HS-27A (cell line): ENCODE measurements around the gene PDE1C.

Source experiments
- DNase-seq: peaks from one replicate; pipeline ENCODE4 v3.0.0-alpha.2; 2012; ENCODE audit warnings: low read depth, missing footprints

PDE1C gene

DNA sequence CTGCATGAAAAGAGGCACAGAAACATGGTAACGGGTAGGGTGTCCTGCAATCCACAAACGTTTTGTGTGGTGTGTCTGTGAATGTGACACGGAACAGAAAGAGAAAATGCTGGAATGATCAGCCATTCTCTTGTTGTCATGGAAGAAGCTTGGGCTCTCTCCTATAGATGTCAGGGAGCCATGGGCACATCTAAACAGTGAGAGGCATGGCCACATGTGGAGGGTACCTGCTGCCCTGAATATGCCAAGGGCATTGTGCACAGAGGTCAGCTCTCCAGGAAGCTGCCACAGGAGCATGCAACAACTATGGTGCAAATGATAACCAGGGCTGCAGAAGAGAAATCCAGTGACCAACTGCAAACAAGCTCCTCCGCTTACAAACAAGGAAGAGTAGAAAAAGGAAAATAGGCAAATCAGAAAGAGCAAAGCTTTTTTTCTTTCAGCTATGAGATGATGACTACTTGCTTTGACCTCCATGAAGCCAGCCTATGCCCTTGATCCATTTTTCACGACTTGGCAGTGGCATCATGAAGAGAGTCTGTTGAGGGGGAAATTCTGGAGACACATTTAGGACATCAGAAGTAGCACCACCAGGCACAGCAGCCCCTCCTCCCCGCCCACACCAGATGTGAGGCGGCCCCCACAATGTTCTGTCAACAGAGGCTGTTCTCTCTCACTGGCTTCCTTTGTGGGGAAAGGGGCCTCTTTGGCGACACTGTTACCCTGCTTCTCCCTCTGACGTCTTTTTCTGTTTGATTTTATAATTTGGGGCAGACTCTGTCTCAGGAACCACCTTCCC, 4.8 kb upstream of the PDE1C start:
- DNase-seq: no peak

- no peak for DNase-seq
Observed at GRCh38 chr7:32073533-32073932, 3.3 kb upstream of the PDE1C start.

- no peak for DNase-seq
Observed at GRCh38 chr7:32072397-32072796, 2.2 kb upstream of the PDE1C start.

- DNase-seq: no peak
Observed at GRCh38 chr7:32071466-32072091, 1.4 kb upstream of the PDE1C start.

- no peak for DNase-seq
Observed at GRCh38 chr7:32070051-32070405, 179 bp downstream of the PDE1C start.

DNA sequence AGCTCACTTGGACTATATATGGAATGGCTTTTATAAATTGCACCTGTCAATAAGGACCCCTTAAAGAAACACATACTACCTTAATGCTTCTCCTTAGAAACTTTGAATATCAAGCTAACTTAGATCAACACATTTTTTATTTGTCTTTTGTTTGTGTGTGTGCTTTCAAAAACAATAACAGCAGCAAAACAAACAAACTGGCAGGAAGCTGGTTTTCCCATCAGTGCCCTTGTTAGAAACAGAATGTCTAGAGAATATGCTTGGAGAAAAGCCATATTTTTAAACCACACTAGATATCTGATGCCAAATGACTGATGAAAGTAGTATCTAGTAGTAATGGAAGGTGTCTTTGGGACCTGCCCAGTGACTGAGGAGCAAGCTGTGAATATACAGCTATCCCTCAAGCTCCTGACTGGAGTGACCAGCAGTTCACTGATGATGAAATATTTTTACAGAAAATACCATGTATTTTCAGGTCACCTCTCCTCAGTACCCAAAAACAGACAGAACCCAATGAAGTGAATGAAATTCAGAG, 1.0 kb downstream of the PDE1C start:
- no peak for DNase-seq

GRCh38 chr7:32068411-32069101, 1.7 kb downstream of the PDE1C start:
- no peak for DNase-seq

GRCh38 chr7:32066441-32066840, 3.8 kb downstream of the PDE1C start:
- no peak for DNase-seq

DNA sequence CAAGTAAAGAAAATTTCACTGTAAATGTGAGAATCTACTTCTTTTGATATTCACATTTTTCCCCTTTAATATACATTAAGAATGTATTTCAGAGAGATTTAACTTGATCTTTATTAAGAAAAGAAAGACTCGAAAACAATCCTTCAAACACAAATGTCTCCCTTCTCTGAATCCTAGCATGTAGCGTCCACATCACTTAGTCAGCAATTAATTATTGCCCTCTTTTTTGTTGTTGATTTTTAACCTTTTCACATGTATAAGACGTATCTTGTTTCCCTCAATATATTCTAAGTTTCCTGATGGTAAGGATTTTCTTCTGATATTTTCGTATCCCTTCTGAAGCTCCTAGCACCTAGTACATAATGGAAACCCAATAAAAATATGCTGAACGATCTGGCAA, 6.6 kb downstream of the PDE1C start:
- DNase-seq: no peak

- no peak for DNase-seq
Observed at GRCh38 chr7:32062150-32062549, 8.1 kb downstream of the PDE1C start.

DNA sequence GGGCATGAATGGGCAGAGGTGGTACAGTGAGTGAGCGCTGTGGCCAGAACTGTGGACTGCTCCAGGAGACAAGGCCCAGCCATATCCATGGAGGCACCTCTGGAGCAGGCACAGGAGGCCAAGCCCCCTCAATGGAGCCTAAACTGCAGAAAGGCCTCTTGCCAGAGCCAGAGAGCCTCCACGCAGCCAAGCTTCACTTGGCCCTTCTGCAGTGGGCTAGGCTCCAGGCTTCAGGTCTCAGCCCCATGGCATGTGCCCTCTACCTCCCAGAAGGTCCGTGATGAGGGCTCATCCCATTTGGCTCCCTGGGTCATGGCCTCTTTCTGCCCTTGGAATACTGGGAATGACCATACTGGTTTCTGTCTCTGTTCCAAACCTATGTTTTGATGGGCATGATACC, 8.9 kb downstream of the PDE1C start:
- no peak for DNase-seq

- no peak for DNase-seq
Observed at GRCh38 chr7:32059289-32060011, 10.8 kb downstream of the PDE1C start.

- DNase-seq: no peak
Observed at GRCh38 chr7:32058002-32058401, 12.2 kb downstream of the PDE1C start.

DNA sequence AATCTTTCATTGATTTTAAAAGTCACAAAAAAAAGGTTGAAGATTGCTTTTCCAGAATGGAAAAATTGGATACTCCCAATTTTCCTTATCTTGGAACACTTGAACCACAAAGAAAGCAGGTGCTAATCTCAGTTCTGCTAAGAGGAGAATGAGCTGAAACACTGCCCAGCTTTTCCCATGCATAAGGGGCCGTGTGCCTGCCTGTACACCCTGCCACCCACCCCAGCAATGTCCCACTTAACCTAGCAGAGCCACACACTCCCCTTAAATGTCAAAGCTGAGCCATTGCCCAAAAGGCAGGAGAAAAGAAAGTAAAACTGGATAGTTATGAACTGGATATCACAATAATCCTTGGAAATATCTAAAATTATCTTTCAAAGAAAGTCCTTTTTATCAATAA, 13.4 kb downstream of the PDE1C start:
- no peak for DNase-seq

DNA sequence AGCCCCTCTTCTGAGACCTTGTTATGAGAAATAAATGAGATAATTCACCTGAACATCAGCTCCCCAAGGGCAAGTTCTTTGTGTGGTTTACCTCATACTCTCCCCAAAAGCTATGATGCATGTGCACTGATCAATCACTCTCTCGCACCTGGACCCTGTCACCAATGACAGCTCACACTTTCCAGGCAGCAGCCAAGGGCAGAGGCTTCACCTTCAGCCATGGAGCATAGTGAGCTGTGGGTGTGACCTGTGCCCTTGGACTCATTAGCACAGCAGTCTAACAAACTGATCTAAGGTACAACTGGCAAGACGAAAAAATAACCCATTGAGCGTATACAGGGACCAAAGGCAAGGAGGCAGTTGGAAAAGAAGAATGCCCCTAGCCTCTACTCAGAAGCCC, 17.0 kb downstream of the PDE1C start:
- no peak for DNase-seq

DNA sequence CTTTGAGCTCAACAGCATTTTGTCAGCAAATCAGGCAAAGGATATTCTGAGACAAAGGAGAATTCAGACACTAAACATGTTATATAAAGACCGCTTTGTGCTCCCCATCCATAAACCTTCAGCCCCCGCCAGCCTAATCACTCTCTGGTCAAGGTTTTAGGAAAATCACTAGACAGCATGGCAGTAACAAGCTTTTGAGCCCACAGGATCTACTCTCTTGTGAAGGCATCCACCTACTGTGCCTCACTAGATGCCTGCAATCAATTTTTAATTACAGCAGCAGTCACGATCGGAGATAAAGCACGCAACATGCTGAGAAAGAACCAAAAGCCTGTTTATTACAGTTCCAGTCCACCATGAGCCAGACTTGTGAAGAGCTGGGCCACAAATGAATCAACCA, 19.1 kb downstream of the PDE1C start:
- no peak for DNase-seq

DNA sequence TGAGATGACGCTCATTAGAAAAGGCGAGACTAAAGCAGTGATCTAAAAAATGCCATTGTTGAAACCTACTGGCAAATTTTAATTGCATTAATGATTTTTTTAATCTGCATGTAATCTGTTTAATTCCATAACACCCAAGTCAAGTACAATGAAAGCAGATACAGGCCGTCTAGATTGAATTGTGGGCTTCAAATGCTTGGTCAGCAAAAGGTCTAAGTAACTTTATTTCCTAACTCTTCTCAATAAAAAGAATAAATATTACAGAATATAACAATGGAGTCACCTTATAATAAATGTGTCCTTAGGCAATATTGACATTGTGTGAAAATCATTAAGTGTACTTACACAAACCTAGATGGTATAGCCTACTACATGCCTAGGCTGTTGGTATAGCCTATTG, 20.6 kb downstream of the PDE1C start:
- no peak for DNase-seq

- DNase-seq: no peak
Observed at GRCh38 chr7:32048970-32049491, 21.2 kb downstream of the PDE1C start.

- no peak for DNase-seq
Observed at GRCh38 chr7:32047801-32048200, 22.4 kb downstream of the PDE1C start.

GRCh38 chr7:32047075-32047474, 23.1 kb downstream of the PDE1C start:
- no peak for DNase-seq

- DNase-seq: no peak
Observed at GRCh38 chr7:32045228-32045627, 25.0 kb downstream of the PDE1C start.

GRCh38 chr7:32044739-32045138, 25.5 kb downstream of the PDE1C start:
- DNase-seq: no peak
